Activated CD8-positive, alpha-beta memory T cell treated with anti-CD3 and anti-CD28 coated beads for 1 hour (primary cell): ENCODE measurements around the gene PTPN4.

ENCODE experiments used
- DNase-seq, 2 donors: peaks; one replicate each; pipeline ENCODE4 v3.0.0-alpha.2; 2020; ENCODE audit warnings: low read depth in 1 of 2; ENCODE audit errors: extremely low read depth in 1 of 2

PTPN4 gene

DNA sequence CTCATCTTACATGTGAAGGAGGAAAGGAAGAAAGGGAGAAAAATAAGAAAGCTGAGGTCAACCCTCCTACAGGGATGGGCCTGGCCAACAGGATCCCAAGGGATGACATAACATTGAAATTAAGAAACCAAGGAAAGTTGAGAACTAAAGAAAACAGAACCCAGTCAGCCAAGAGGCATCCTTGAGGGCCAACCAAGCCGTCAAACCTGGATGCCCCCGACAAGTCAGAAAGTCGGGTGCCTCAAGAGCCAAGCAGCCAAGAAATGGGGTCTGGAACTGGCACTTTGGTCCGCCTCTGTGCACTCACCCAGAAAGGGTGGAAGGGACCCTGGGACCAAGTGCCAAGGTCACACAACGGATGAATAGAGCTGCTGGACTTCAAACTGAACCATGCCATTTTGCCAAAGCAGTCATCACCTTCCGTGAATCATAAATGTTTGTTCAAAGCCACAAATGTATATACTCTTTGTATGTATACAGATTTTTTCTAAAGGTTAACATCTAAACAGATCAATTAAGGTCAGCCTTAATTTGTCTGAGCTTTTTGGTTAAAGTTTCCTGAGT is 27.0 kb upstream of the PTPN4 start:
- DNase-seq = no peak

DNA sequence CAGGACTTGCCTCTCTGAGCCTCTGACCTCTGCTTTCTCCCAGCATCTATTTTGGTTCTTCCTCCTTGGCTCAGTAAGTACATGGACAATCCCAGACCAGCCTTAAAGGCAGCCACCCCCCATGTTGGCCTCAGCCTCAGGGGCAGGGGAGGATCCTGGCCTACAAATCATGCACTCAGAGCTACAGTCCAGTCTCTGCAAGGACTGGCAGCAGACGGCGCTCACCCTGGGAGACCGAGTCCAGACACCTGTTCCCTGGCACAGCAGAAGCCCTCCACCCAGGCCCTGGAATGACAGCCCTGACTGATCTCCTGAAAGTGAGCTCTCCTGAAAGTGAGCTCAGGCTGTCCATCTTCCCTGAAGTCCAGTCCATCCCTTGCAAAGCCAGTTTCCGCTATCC is 25.7 kb upstream of the PTPN4 start:
- no peak for DNase-seq

DNA sequence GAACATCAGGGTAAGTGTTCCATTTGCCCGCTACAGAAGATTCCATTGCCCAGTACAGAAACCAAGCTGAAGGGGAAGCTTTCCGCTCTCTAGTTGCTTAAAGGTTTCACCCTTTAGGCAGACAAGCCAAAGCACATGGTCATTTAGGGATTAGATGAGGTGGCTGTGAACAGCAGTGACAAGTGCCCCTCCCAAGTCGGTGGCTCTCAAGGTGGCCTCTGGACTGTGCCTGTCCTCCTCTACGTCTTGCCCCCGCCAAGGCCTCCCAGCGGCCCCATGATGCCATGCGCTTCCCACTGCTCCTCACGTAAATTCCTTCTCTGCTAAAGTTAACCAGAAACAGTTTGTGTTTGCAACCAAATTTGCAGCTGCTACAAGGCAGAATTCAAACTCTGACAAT is 24.2 kb upstream of the PTPN4 start:
- DNase-seq = no peak

DNA sequence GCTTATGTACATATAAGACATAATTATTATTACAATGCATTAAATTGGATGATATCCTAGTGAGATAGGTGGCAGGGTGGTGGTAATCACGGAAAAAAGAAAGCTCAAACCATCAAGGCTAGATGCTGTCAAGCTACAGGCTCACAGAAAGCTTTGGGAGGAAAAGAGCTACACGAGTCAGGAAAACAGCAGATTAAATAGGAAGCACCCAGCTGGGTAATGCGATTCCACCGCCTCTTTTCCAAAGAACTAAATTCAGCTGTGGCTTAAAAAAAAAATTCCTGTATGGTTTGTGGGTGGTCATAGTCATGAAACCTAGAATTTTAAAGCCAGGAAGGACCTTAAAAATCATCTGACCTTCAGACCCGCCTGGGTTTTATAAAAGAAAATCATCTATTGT is 23.7 kb upstream of the PTPN4 start:
- DNase-seq = no peak

DNA sequence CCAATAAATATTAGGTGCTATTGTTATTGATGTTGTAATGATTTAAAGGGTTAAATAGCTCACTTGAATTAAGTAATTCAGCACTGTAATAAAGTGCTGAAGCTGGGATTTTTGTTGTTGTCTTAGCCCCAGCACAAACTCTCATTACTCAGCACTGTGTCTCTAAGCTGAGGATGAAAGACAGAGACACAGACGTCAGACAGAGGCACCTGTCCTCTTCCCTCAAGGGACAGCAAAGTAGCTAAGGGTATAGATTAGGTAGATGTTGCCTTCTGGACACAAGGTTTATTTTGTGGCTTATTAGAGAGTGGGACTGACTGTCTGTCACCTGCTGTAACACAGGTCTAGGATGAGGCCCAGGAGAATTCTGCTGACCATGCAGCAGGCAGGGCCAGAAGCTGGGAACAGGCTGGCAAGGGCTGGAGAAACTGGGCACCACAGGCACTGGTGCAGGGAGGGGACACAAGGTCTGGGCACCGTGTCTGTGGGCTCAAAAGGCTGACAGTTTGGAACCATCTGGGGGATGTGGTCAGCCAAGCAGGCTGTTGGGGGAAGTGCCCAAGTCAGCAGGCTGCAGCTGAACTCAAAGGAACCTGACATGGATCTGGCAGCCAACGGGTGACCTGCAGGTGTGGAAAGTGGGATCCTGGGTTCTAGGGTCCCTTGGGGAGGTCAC is 20.0 kb upstream of the PTPN4 start:
- DNase-seq = no peak

GRCh38 chr2:119741001-119741400 is 18.7 kb upstream of the PTPN4 start:
- no peak for DNase-seq

GRCh38 chr2:119741868-119742267 is 17.9 kb upstream of the PTPN4 start:
- no peak for DNase-seq

- DNase-seq = no peak
Observed at GRCh38 chr2:119744335-119744939, 15.3 kb upstream of the PTPN4 start.

DNA sequence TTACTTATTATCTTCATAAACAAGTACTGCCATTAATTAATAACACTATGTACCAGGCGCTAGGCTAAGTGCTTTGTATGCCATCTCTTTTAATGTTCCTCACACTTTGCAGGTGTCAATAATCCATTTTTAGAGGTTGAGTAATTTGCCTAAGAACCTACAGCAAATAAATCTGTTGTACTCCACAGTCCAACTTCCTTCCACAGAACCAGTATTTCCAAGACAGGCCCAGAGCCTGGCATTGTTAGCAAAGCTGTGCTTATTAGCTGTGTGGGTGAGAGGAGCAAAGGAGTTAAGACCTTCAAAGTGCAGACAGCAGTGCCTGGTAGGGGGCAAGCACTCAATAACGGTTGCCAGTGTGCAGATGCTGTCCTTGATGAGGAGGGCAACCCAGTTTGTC is 14.2 kb upstream of the PTPN4 start:
- DNase-seq = no peak

- no peak for DNase-seq
Observed at GRCh38 chr2:119746836-119747686, 12.7 kb upstream of the PTPN4 start.

DNA sequence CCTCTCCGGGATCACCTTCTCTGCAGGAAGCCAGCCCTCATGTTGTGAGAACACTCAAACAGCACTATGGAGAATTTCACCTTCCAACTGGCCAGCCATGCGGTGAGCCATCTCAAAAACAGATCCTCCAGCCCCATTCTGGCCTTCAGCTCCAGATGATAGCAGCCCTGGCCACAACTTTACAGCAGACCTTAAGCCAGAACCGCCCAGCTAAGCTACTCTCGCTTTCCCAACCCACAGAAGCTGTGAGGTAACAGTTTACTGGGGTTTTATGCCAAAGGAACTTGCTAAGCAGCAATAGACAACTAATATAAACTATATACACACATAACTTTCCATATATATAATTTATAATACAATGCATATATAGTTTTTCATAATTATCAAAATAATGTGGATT is 11.6 kb upstream of the PTPN4 start:
- no peak for DNase-seq

- no peak for DNase-seq
Observed at GRCh38 chr2:119749477-119750012, 10.2 kb upstream of the PTPN4 start.

DNA sequence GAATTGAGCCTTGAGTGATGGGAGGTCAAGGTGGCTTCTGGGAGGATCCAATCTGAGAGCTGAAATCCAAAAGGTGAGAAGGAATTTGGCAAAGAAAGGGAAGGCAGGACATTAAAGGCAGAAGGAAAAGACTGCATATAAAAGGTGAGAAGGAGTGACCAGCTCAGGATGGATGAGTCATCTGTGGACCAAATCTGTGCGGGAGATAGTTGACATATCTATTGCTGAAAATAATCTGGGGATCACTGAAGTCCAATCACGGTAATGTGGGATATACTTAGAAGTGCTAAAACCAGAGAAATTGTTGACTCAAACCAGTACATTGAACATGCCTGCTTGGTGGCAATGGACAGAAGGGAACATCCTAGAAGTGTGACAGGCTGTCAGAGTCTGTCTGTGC is 8.0 kb upstream of the PTPN4 start:
- DNase-seq = no peak

DNA sequence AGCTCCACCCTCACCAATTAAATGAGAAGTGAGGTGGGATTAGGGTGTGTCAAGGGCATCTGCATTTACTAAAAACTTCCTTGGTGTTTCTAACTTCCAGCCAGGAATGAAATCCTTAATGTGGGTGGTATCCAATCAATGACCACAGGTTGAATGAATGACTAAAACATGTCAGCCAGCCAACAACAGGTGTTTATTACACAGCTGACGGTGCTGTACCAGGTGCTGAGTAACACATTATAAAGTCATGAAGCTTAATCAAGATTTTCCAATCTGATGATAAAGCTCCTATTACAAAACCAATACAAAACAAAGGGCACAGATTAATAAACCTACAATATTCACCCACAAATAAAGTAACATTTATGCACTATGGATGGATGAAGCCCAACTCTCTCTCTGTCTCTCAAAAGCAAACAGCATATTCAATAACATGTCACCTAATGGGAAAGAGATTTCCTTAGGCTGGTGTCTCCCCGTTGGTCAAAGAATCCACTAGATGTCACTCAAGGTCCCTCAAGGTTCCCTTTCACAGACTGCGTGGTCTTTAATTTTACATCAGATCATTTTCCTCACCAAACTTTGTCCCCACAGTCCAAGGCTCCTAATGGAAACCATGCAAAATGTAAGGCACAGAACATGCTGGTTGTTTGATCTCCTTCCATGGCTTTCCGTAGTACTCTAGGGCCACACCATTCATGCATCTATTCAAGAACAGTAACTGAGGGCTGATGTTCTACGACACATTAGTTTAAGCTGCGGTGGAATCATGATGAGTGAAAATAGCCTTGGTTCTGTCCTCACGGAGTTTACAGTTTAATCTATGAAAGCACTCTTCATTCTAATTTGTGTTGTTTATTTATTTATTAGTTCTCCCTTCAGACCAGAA is 6.4 kb upstream of the PTPN4 start:
- no peak for DNase-seq

GRCh38 chr2:119753930-119754321 is 5.8 kb upstream of the PTPN4 start:
- DNase-seq = no peak

- no peak for DNase-seq
Observed at GRCh38 chr2:119755906-119756305, 3.8 kb upstream of the PTPN4 start.

GRCh38 chr2:119756837-119757236 is 2.9 kb upstream of the PTPN4 start:
- no peak for DNase-seq

- no peak for DNase-seq
Observed at GRCh38 chr2:119758881-119759450, 756 bp upstream of the PTPN4 start.

DNA sequence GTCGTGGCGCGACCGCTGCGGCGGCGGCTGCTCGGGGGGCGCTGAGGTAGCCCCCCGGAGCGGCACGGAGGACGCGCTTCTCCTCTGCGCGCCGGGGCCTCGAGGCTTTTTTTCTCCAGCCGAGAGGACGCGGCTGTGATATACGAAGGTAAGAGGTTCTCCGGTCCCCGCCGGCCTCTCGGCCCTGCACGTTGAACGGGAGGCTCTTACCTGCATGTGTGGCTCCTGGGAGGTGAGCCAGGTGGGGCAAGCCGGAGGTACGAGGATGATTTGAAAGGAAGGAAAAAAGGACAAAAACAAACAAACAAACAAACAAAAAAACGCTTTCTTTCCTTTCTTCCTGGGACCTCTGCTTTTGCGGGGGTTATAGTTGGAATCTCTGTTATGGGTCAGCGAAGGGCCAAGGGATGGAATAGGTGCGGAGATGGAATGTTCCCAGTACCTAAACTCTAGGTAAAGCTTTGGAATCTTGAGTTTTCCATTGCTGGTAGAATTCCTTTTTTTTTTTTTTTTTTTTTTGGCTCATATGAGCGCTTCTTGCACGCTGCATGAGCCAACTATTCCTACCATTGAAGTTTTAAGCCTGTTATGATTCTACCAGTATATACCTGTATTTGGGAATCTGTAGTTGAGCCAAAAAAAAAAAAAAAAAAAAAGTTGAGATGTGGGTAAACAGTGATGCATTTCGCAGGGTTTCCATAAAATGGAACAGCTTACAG is 674 bp downstream of the PTPN4 start:
- DNase-seq = no peak

DNA sequence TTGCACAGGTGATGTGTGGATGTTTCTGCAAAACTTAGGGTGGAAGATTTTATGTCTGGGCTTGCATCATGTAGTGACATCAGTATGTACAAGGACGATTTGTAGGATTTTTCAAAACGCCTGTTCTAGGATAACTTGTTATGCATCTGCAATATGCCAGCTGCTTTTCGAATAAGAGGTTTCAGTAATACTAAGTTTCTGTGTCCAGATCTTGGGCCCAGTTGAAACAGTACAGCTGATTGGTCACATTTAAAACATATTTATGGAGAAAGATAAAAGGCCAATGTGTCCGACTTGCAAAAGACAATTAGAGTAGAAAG is 1.2 kb downstream of the PTPN4 start:
- no peak for DNase-seq
